ENCODE data around the gene RASSF5. TPM values are rescaled to one million over a fixed set of nuclear protein-coding genes. Genes with fewer than 3 reads are reported as not detected.
A peak's percentile ranks its signal among the peaks of the same experiment; 100 is the strongest.

The RASSF5 gene
- polyA plus RNA-seq, 1 of the 3 experiments (the other 2 are of a cell fraction), result 2.2 TPM

DNA sequence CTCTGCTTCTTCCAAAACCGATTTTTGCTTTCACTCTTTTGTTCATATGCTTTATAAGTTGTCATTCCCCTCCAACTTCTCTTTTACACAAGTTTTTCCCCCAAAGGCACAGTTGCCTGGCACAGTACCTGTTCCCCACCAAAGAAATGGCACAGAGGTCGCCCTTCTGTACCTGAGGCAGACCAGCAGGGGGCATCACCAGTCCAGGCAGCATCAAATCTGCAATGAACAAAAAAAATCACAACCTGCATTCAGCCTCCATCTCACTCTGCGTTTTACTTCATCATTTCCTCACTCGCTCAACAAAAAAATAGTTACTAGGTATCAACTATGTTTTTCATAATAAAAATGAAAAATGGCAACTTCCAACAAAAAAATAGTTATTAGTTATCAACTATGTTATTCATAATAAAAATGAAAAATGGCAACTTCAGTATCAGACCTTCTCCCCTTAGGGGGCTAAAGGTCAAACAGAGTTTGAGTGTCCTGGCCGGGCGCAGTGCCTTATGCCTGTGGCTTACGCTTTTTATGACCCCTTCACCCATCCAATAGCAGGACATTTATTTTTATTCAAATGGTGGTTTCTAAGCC lies 100.9 kb downstream of the RASSF5 start (continued):
- TF ChIP-seq, protein P1, sequence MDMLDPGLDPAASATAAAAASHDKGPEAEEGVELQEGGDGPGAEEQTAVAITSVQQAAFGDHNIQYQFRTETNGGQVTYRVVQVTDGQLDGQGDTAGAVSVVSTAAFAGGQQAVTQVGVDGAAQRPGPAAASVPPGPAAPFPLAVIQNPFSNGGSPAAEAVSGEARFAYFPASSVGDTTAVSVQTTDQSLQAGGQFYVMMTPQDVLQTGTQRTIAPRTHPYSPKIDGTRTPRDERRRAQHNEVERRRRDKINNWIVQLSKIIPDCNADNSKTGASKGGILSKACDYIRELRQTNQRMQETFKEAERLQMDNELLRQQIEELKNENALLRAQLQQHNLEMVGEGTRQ (IDR thresholded peaks at IDR 0.05; ENCODE audit: borderline replicate concordance, low read depth, low read length), result no peak
- no peak for TF ChIP-seq USF1 (IDR thresholded peaks at IDR 0.05; ENCODE audit: borderline replicate concordance, low read depth)
- no peak for TF ChIP-seq JUND (IDR thresholded peaks at IDR 0.05)
- TF ChIP-seq TCF12 (IDR thresholded peaks at IDR 0.05), result no peak
- TF ChIP-seq SIN3A (IDR thresholded peaks at IDR 0.05; ENCODE audit: borderline replicate concordance, low read depth, low read length), result no peak
- TF ChIP-seq, protein P2, sequence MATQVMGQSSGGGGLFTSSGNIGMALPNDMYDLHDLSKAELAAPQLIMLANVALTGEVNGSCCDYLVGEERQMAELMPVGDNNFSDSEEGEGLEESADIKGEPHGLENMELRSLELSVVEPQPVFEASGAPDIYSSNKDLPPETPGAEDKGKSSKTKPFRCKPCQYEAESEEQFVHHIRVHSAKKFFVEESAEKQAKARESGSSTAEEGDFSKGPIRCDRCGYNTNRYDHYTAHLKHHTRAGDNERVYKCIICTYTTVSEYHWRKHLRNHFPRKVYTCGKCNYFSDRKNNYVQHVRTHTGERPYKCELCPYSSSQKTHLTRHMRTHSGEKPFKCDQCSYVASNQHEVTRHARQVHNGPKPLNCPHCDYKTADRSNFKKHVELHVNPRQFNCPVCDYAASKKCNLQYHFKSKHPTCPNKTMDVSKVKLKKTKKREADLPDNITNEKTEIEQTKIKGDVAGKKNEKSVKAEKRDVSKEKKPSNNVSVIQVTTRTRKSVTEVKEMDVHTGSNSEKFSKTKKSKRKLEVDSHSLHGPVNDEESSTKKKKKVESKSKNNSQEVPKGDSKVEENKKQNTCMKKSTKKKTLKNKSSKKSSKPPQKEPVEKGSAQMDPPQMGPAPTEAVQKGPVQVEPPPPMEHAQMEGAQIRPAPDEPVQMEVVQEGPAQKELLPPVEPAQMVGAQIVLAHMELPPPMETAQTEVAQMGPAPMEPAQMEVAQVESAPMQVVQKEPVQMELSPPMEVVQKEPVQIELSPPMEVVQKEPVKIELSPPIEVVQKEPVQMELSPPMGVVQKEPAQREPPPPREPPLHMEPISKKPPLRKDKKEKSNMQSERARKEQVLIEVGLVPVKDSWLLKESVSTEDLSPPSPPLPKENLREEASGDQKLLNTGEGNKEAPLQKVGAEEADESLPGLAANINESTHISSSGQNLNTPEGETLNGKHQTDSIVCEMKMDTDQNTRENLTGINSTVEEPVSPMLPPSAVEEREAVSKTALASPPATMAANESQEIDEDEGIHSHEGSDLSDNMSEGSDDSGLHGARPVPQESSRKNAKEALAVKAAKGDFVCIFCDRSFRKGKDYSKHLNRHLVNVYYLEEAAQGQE (IDR thresholded peaks at IDR 0.05; ENCODE audit: low read depth, low read length), result no peak
- TF ChIP-seq RFX5 (IDR thresholded peaks at IDR 0.05; ENCODE audit: low read length), result no peak
- TF ChIP-seq MEF2A (IDR thresholded peaks at IDR 0.05; ENCODE audit: borderline replicate concordance, low read depth), result no peak
- no peak for TF ChIP-seq FOXJ3 (CRISPR knock-in tag; IDR thresholded peaks at IDR 0.05)
- no peak for TF ChIP-seq MAX (IDR thresholded peaks at IDR 0.05; ENCODE audit: low read depth)
- TF ChIP-seq EP300 (IDR thresholded peaks at IDR 0.05; ENCODE audit: borderline replicate concordance in 1 of 2, low read depth in 1 of 2, low read length in 1 of 2), result no peak
- TF ChIP-seq CTCF (IDR thresholded peaks at IDR 0.05), result peak; percentile 92
